Stimulated activated CD8-positive, alpha-beta memory T cell treated with anti-CD3 and anti-CD28 coated beads, Interleukin-4, amount 100 ng/mL, for 48 hours (primary cell): ENCODE measurements around the gene P3H4.
"Not testable (repeated sequence)": the region's sequence is repeated elsewhere in the genome, so short reads cannot be mapped to it uniquely, and the experiment has no call there.

Source experiments
- DNase-seq: peaks from one replicate; pipeline ENCODE4 v3.0.0-alpha.2; 2020

The P3H4 gene

GRCh38 chr17:41792845-41793783 is 18.6 kb downstream of the P3H4 start:
- no peak for DNase-seq

- no peak for DNase-seq
Observed at GRCh38 chr17:41787021-41787418, 24.7 kb downstream of the P3H4 start.

GRCh38 chr17:41786227-41787020 is 25.3 kb downstream of the P3H4 start, which contains the start of gene JUP:
JUP (minus strand) TSS chr17:41786711; CDS start chr17:41771854, 14,857 bp downstream.
- DNase-seq, result peak; percentile 97

GRCh38 chr17:41785859-41786226 is 25.9 kb downstream of the P3H4 start:
- no peak for DNase-seq

- DNase-seq, result no peak
Observed at GRCh38 chr17:41785091-41785858, 26.5 kb downstream of the P3H4 start.

GRCh38 chr17:41784207-41784744 is 27.5 kb downstream of the P3H4 start:
- no peak for DNase-seq

GRCh38 chr17:41782142-41782541 is 29.6 kb downstream of the P3H4 start:
- DNase-seq, result no peak

- DNase-seq, result no peak
Observed at GRCh38 chr17:41781404-41782110, 30.2 kb downstream of the P3H4 start.

- no peak for DNase-seq
Observed at GRCh38 chr17:41779954-41780353, 31.8 kb downstream of the P3H4 start.

- no peak for DNase-seq
Observed at GRCh38 chr17:41777574-41778188, 34.1 kb downstream of the P3H4 start.

- no peak for DNase-seq
Observed at GRCh38 chr17:41777157-41777573, 34.6 kb downstream of the P3H4 start.

- DNase-seq, result not testable (repeated sequence)
Observed at GRCh38 chr17:41776262-41776900, 35.4 kb downstream of the P3H4 start.

GRCh38 chr17:41775394-41776226 is 36.1 kb downstream of the P3H4 start:
- no peak for DNase-seq

- DNase-seq, result no peak
Observed at GRCh38 chr17:41773731-41774193, 38.0 kb downstream of the P3H4 start.

- DNase-seq, result no peak
Observed at GRCh38 chr17:41773190-41773588, 38.6 kb downstream of the P3H4 start.

GRCh38 chr17:41772586-41773189 is 39.1 kb downstream of the P3H4 start:
- DNase-seq, result no peak

- DNase-seq, result no peak
Observed at GRCh38 chr17:41772218-41772585, 39.5 kb downstream of the P3H4 start.

GRCh38 chr17:41771389-41772206 is 40.2 kb downstream of the P3H4 start:
- no peak for DNase-seq

GRCh38 chr17:41769985-41770384 is 41.8 kb downstream of the P3H4 start:
- no peak for DNase-seq
